ENCODE results near the gene FNDC8. TPM values are rescaled to one million over a fixed set of nuclear protein-coding genes. Genes with fewer than 3 reads are reported as not detected.
"Not testable (repeated sequence)": the region's sequence is repeated elsewhere in the genome, so short reads cannot be mapped to it uniquely, and the experiment has no call there.

FNDC8 gene
- total and polyA plus RNA-seq, 2 of the 8 experiments (the other 6 are each of a cell fraction or from before 2014, with no cell fraction given): not detected

- CTCF ChIA-PET (ENCODE audit: partially characterized antibody): interaction anchor here (0.6 to 2.1 kb wide), 3 partner anchors 8 to 98 kb away, joined by 3 to 9 read pairs (median 3); no protein-coding TSS in a partner anchor
- not testable (repeated sequence) for H3K23me2 ChIP-seq (ENCODE audit: low read depth, low read length); FAIRE-seq
These were observed 10.6 kb upstream of the FNDC8 start for GRCh38 chr17:35110791-35111190.

More at GRCh38 chr17:35110791-35111190, 10.6 kb upstream of the FNDC8 start:
- not testable (repeated sequence) for H4K8ac ChIP-seq (ENCODE audit: extremely low read depth, insufficient read depth, low read length); H3K14ac ChIP-seq (ENCODE audit: insufficient read length); H3K56ac ChIP-seq (replicated peaks; ENCODE audit: insufficient read length, low read depth, low read length); H3K79me1 ChIP-seq (ENCODE audit: low read depth, low read length); H3K36me3 ChIP-seq (ENCODE audit: control insufficient read depth in 2 of 4, insufficient read depth in 4 of 4, low read length in 3 of 4); H3K23ac ChIP-seq (ENCODE audit: insufficient read length); H3K18ac ChIP-seq (ENCODE audit: extremely low read depth, low read length); H2AK5ac ChIP-seq (ENCODE audit: low read depth, low read length); H2BK20ac ChIP-seq (ENCODE audit: low read length); H3K9me3 ChIP-seq (ENCODE audit: insufficient read depth in 2 of 2, low read depth in 1 of 2, low read length in 1 of 2); H3K4me2 ChIP-seq (ENCODE audit: insufficient read depth in 1 of 2, low read depth in 2 of 2, low read length in 2 of 2); H2BK15ac ChIP-seq (ENCODE audit: low read length); H2AFZ ChIP-seq (ENCODE audit: low read length); H3K9ac ChIP-seq (replicated peaks in 1 of 4; ENCODE audit: extremely low read depth in 1 of 4, low read depth in 3 of 4, low read length in 3 of 4); H2BK120ac ChIP-seq (replicated peaks; ENCODE audit: low read depth, low read length); H2BK5ac ChIP-seq (ENCODE audit: low read depth, low read length); H4K91ac ChIP-seq (replicated peaks; ENCODE audit: insufficient read length, low read length); H3K4me3 ChIP-seq (ENCODE audit: extremely low read depth in 1 of 4, insufficient read depth in 2 of 4, low read depth in 3 of 4, low read length in 4 of 4); H2BK12ac ChIP-seq (ENCODE audit: low read depth, low read length); H3K4ac ChIP-seq (replicated peaks; ENCODE audit: insufficient read length, low read depth, low read length); DNase-seq (ENCODE audit: low read depth in 1 of 2, low spot score in 2 of 2); H3K4me1 ChIP-seq (replicated peaks in 1 of 4; ENCODE audit: control insufficient read depth in 3 of 4, insufficient read depth in 4 of 4, low read length in 3 of 4); H3K27me3 ChIP-seq (replicated peaks in 1 of 4; ENCODE audit: control insufficient read depth in 3 of 4, extremely low read depth in 1 of 4, insufficient read depth in 3 of 4, low read length in 3 of 4); H4K5ac ChIP-seq (ENCODE audit: insufficient read length, low read depth, low read length); H3K27ac ChIP-seq (ENCODE audit: low read depth, low read length); H3K79me2 ChIP-seq (ENCODE audit: control insufficient read depth in 1 of 2, insufficient read depth in 2 of 2, low read length in 2 of 2); H4K20me1 ChIP-seq (replicated peaks in 1 of 2; ENCODE audit: control insufficient read depth in 1 of 2, insufficient read depth in 2 of 2, low read length in 2 of 2)
- POLR2A ChIA-PET (ENCODE audit: partially characterized antibody): interaction anchor here (0.6 to 1.3 kb wide), 2 partner anchors 13 to 103 kb away, joined by 4 to 6 read pairs; no protein-coding TSS in a partner anchor
- 97% methylated on average over 16 of the region's 17 CpGs; no CpG with 5 or more reads in 1 of the 2 experiments for WGBS, 2 experiments (ENCODE audit: extremely low coverage in 1 of 2, insufficient coverage in 1 of 2, insufficient read length in 1 of 2, insufficient replicate concordance in 2 of 2, low coverage in 1 of 2, low lambda C conversion rate in 2 of 2, missing lambda C conversion rate in 1 of 2)
